Measurements from ENCODE around the gene RAB3GAP2. TPM values are rescaled to one million over a fixed set of nuclear protein-coding genes. Genes with fewer than 3 reads are reported as not detected.

RAB3GAP2 gene
- total RNA-seq, 4 donors from 2014 or later: 13.8 to 28.0 (median 20.4) TPM

GRCh38 chr1:220099826-220100225, 172.4 kb downstream of the RAB3GAP2 start:
- H3K36me3 ChIP-seq: peaks cover 0 to 87% (median 24%) of the 10 kb centered on the region in 3 donors
- no peaks in the 10 kb centered on the region for H3K27me3 ChIP-seq
- no peak overlapping the region for H3K27ac ChIP-seq
- no peaks in the 10 kb centered on the region for H3K9me3 ChIP-seq
- peaks cover 7 to 12% (median 11%) of the 10 kb centered on the region in 3 donors for H3K4me1 ChIP-seq
- no peak for DNase-seq
- no peak for TF ChIP-seq POLR2A (IDR thresholded peaks at IDR 0.05)
- TF ChIP-seq, protein P1, sequence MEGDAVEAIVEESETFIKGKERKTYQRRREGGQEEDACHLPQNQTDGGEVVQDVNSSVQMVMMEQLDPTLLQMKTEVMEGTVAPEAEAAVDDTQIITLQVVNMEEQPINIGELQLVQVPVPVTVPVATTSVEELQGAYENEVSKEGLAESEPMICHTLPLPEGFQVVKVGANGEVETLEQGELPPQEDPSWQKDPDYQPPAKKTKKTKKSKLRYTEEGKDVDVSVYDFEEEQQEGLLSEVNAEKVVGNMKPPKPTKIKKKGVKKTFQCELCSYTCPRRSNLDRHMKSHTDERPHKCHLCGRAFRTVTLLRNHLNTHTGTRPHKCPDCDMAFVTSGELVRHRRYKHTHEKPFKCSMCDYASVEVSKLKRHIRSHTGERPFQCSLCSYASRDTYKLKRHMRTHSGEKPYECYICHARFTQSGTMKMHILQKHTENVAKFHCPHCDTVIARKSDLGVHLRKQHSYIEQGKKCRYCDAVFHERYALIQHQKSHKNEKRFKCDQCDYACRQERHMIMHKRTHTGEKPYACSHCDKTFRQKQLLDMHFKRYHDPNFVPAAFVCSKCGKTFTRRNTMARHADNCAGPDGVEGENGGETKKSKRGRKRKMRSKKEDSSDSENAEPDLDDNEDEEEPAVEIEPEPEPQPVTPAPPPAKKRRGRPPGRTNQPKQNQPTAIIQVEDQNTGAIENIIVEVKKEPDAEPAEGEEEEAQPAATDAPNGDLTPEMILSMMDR (IDR thresholded peaks at IDR 0.05): no peak
- H3K4me3 ChIP-seq: no peak overlapping the region
- intact Hi-C loops (cut with DNase I): loop anchor here (10.0 kb wide), 1 partner anchor 55 kb away; the partner anchor contains the start of gene EPRS1

Small RNA genes within 50 kb of the gene (small RNA-seq; reads per million reads assigned to genes)
- gene MIR194-1 (0 to 1.3 (median 0.26) reads per million in 4 donors), gene MIR215 (0.57 to 7.3 (median 1.3) reads per million in 4 donors), gene MIR664A (0 reads per million in 4 donors), gene SNORA36B (0.07 to 0.54 (median 0.42) reads per million in 4 donors)

Other genes with a start within 250 kb of the RAB3GAP2 start
- gene EPRS1, start 225.9 kb downstream of the RAB3GAP2 start, total RNA-seq: 10 to 100 TPM; 31.6 to 69.8 (median 51.9) TPM
- gene BPNT1, start 182.7 kb downstream of the RAB3GAP2 start, total RNA-seq: 10 to 100 TPM; 18.1 to 37.3 (median 23.3) TPM
- gene IARS2, start 178.3 kb downstream of the RAB3GAP2 start, total RNA-seq: 10 to 100 TPM; 43.6 to 85.1 (median 61.7) TPM

Data from esophagus squamous epithelium (tissue), 5 donors.